HepG2 (cell line): ENCODE data around the gene ACOT8. TPM values are rescaled to one million over a fixed set of nuclear protein-coding genes. Genes with fewer than 3 reads are reported as not detected.

Source experiments
- ATAC-seq: fragments of 200-7000 bp; cut with Tn5 transposase; 3 replicates; pipeline ENCODE4 v1.9.1; 2020; ENCODE audit warnings: mild to moderate bottlenecking, moderate library complexity
- BruUV-seq: library from RNA; stranded (reverse); fragments of 400-500 nt; replicated peaks from 2 replicates; lab custom pipeline; 2021; lab: Mats Ljungman, UMichigan
- CTCF ChIA-PET: fragments of 300-600 bp; formaldehyde crosslinking; extraction: SDS; loops from one replicate; lab custom pipeline; 2021; ENCODE audit warnings: low total read pairs, inconsistent platforms, low intra/inter-chr PET ratio; lab: Yijun Ruan, JAX
- POLR2A ChIA-PET: fragments of 350-600 bp; sonication (Branson Sonifier 250); formaldehyde crosslinking; loops from one replicate; lab custom pipeline; 2020; ENCODE audit warnings: antibody characterized with exemption, inconsistent platforms; lab: Yijun Ruan, JAX
- DNase-seq: peaks from one replicate; pipeline ENCODE4 v3.0.0-alpha.2; 2015; ENCODE audit warnings: low spot score
- FAIRE-seq: peaks from 3 replicates; lab custom pipeline; 2011; peaks lifted over from hg19 to GRCh38; lab: Jason Lieb, UNC
- H2AFZ ChIP-seq: one replicate; pipeline ENCODE4 v1.6.1; 2011; ENCODE audit warnings: low read length, inconsistent platforms
- H3K27ac ChIP-seq: fragments of 300-600 bp; 3 replicates; pipeline ENCODE4 v1.8.0; 2011; ENCODE audit warnings: mixed run types, mild to moderate bottlenecking, mixed read lengths, low read length, inconsistent platforms; ENCODE audit not compliant: insufficient read depth; ENCODE audit errors: extremely low read length
- H3K27me3 ChIP-seq, 2 experiments: fragments of 200-600 bp in 1 of 2; 2 replicates in 1 of 2; 3 replicates in 1 of 2; pipeline versions ENCODE4 v1.6.0 to v1.8.0; 2011; ENCODE audit warnings: low read length in 2 of 2, mild to moderate bottlenecking in 2 of 2, moderate library complexity in 2 of 2, inconsistent platforms in 1 of 2; ENCODE audit not compliant: insufficient read depth in 2 of 2, control insufficient read depth in 1 of 2
- H3K36me3 ChIP-seq, 2 experiments: fragments of 200-600 bp in 1 of 2; replicated peaks in 1 of 2; 2 replicates in 1 of 2; 3 replicates in 1 of 2; pipeline versions ENCODE4 v1.5.1 to v1.8.0; 2011; ENCODE audit warnings: low read length in 2 of 2, inconsistent platforms in 1 of 2; ENCODE audit not compliant: insufficient read depth in 2 of 2, control insufficient read depth in 1 of 2
- H3K4me1 ChIP-seq: 2 replicates; pipeline ENCODE4 v1.5.1; 2012; ENCODE audit warnings: low read length, inconsistent platforms; ENCODE audit not compliant: insufficient read depth
- H3K4me2 ChIP-seq: 2 replicates; pipeline ENCODE4 v1.6.0; 2011; ENCODE audit warnings: low read depth, low read length, inconsistent platforms
- H3K4me3 ChIP-seq, 3 experiments: fragments of 200-600 bp in 1 of 3; sonication (generic), shearing (Covaris generic) in 1 of 3; replicated peaks in 1 of 3; 2 replicates each; pipeline ENCODE4 v1.5.1; 2011 to 2016; ENCODE audit warnings: low read length in 3 of 3, inconsistent platforms in 2 of 3, low read depth in 2 of 3, mild to moderate bottlenecking in 2 of 3, control low read depth in 1 of 3, mixed read lengths in 1 of 3; ENCODE audit not compliant: insufficient read depth in 1 of 3
- H3K79me2 ChIP-seq: one replicate; pipeline ENCODE4 v1.6.1; 2011; ENCODE audit warnings: low read length, inconsistent platforms; ENCODE audit not compliant: insufficient read depth
- H3K9ac ChIP-seq: 2 replicates; pipeline ENCODE4 v1.6.0; 2011; ENCODE audit warnings: mild to moderate bottlenecking, low read depth, low read length, inconsistent platforms; ENCODE audit not compliant: insufficient read depth
- H3K9me3 ChIP-seq: 2 replicates; pipeline ENCODE4 v1.5.1; 2012; ENCODE audit warnings: mild to moderate bottlenecking, low read length
- H4K20me1 ChIP-seq: 2 replicates; pipeline ENCODE4 v1.6.0; 2011; ENCODE audit warnings: inconsistent platforms, mild to moderate bottlenecking, low read length, moderate library complexity; ENCODE audit not compliant: insufficient read depth
- CBX5 ChIP-seq: sonication (generic); formaldehyde crosslinking; IDR thresholded peaks from 2 replicates; pipeline ENCODE4 v1.4.0; 2020; ENCODE audit warnings: missing genetic modification reagents, borderline replicate concordance
- GATA4 ChIP-seq: sonication (generic); IDR thresholded peaks from 2 replicates; pipeline ENCODE4 v1.6.1; 2016; ENCODE audit warnings: antibody characterized with exemption, low read depth, borderline replicate concordance
- HOXA3 ChIP-seq: sonication (generic); formaldehyde crosslinking; IDR thresholded peaks from 2 replicates; pipeline ENCODE4 v1.5.0; 2020; ENCODE audit warnings: missing genetic modification reagents
- RBFOX2 ChIP-seq: fragments of 200-400 bp; formaldehyde crosslinking; IDR thresholded peaks from 2 replicates; pipeline ENCODE4 v1.6.1; 2017; ENCODE audit warnings: low read depth, mild to moderate bottlenecking, low read length
- TBX2 ChIP-seq: sonication (generic); formaldehyde crosslinking; IDR thresholded peaks from 2 replicates; pipeline ENCODE4 v1.5.0; 2020; ENCODE audit warnings: missing genetic modification reagents, mild to moderate bottlenecking, borderline replicate concordance
- ZMYM3 ChIP-seq: sonication (generic); formaldehyde crosslinking; IDR thresholded peaks from 2 replicates; pipeline ENCODE4 v1.5.1; 2020; ENCODE audit warnings: mild to moderate bottlenecking, missing genetic modification reagents
- ZNF24 ChIP-seq: fragments of 450-650 bp; IDR thresholded peaks from 2 replicates; pipeline ENCODE4 v1.6.1; 2017; ENCODE audit warnings: antibody characterized with exemption, mild to moderate bottlenecking
- ZNF7 ChIP-seq: IDR thresholded peaks from 2 replicates; pipeline ENCODE4 v1.6.1; 2016; ENCODE audit warnings: missing biosample characterization, missing genetic modification reagents
- ZSCAN31 ChIP-seq: sonication (generic); formaldehyde crosslinking; IDR thresholded peaks from 2 replicates; pipeline ENCODE4 v1.5.0; 2020; ENCODE audit warnings: low read depth, mild to moderate bottlenecking, missing genetic modification reagents
- WGBS: methylation state at CpG from one replicate; pipeline ENCODE4 v1.1.6; 2017; ENCODE audit warnings: low lambda C conversion rate; 5-methylcytosine and 5-hydroxymethylcytosine counted together
- in situ Hi-C: cut with HindIII; loops from 2 replicates; pipeline ENCODE4 v1.10.0; 2017; ENCODE audit warnings: low pct_unique_long_range_greater_than_20kb; ENCODE audit not compliant: extremely low pct_ligation_motif_present
- intact Hi-C: fragments of 100-400 bp; cut with micrococcal nuclease; formaldehyde crosslinking; loops from one replicate; pipeline ENCODE4 v1.10.0; 2022; ENCODE audit not compliant: unreplicated experiment
- polyA plus RNA-seq, 8 experiments: library from polyadenylated mRNA; depleted of rRNA in 3 of 8; stranded (reverse) in 7 of 8; unstranded in 1 of 8; fragments of >200 nt; fragmentation: Illumina TruSeq in 4 of 8; extraction: Trizol in 4 of 8; gene quantifications; 2 replicates each; pipeline versions ENCODE4 v1.2.1 to v1.2.3, GENCODE V29; 2011 to 2016; ENCODE audit warnings: low read depth in 4 of 8, missing spikeins in 1 of 8, mixed read lengths in 1 of 8; ENCODE audit not compliant: insufficient read depth in 1 of 8
- total RNA-seq, 5 experiments: library from RNA; depleted of rRNA; stranded (reverse); fragments of >200 nt; fragmentation: Illumina TruSeq; extraction: Trizol; gene quantifications; 2 replicates each; pipeline ENCODE4 v1.2.3, GENCODE V29; 2016; ENCODE audit warnings: low read depth in 1 of 5
- TF ChIP-seq, protein P1 (sequence below): sonication (generic); formaldehyde crosslinking; IDR thresholded peaks from 2 replicates; pipeline ENCODE4 v1.8.1; 2023; ENCODE audit warnings: mild to moderate bottlenecking, inconsistent platforms, moderate library complexity, missing genetic modification reagents, borderline replicate concordance

Gene ACOT8
- total and polyA plus RNA-seq, 2 of the 13 experiments (the other 11 are each of a cell fraction or from before 2014, with no cell fraction given), result 31.4 to 45.5 TPM

DNA sequence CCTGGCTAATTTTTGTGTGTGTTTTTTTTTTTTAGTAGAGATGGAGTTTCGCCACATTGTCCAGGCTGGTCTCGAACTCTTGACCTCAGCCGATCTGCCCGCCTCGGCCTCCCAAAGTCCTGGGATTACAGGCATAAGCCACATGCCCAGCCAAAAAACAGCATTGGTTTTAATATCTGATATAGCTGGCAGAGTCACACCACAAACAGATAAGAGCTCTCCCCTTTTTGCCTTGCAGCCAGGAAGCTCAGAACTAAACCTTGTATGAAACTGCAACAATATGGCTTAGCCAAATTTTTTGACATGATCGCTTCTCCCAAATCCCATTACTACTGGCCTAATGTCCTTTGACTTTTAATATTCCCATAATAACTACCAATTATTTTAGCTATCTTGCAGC is 4.9 kb downstream of the ACOT8 start:
- ChIA-PET CTCF (no interaction called here), POLR2A (interaction anchor here (1.1 to 2.7 kb wide), 4 partner anchors 11 to 39 kb away, joined by 3 to 17 read pairs (median 6); partner anchors contain the start of genes CTSA, NEURL2 and SNX21)
- intact Hi-C loops, result no loop called here

DNA sequence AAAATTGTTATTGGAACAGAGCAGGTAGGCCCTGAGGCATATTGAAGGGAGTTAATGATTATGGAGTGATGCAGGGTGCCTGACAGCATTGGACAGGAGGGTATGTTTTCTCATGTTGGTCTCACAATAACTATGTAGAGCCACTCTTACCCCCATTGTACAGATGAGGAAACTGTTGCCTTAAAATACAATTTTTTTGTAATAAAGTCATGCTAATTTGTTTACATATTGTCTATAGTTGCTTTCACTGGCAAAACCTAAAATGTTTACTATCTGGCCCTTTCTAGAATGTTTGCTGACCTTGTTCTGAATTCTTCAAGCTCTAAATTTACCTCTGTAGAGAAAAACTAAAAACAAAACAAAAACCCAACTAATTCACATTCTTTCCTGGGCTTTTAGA is 5.7 kb downstream of the ACOT8 start:
- H2AFZ ChIP-seq, result no peak overlapping the region
- DNase-seq (no peak), ATAC-seq (no peak), FAIRE-seq (no peak)
- ChIA-PET CTCF (no interaction called here), POLR2A (interaction anchor here (1.8 to 2.7 kb wide), 2 partner anchors 18 to 39 kb away, joined by 8 to 17 read pairs; partner anchors contain the start of genes CTSA, NEURL2 and SNX21)
- in situ Hi-C loops, result no loop called here
- no peaks in the 10 kb centered on the region for H3K27me3 ChIP-seq
- BruUV-seq, result no TSS peak
- no peak overlapping the region for H3K4me3 ChIP-seq
- peaks cover under 1% of the 10 kb centered on the region for H3K79me2 ChIP-seq
- no peak overlapping the region for H3K4me2 ChIP-seq
- no peak overlapping the region for H3K27ac ChIP-seq
- H3K9me3 ChIP-seq, result no peaks in the 10 kb centered on the region
- peaks cover 2 to 5% of the 10 kb centered on the region in 2 experiments; a peak in 2 of 5 replicates for H3K36me3 ChIP-seq
- H4K20me1 ChIP-seq, result no peaks in the 10 kb centered on the region
- peaks cover 8% of the 10 kb centered on the region for H3K4me1 ChIP-seq
- intact Hi-C loops, result no loop called here
- TF ChIP-seq RBFOX2 (peak; percentile 30; the same call in 1 of the 2 replicates), HOXA3 (no peak)
- no peak overlapping the region for H3K9ac ChIP-seq

More for the DNA sequence above, 4.9 kb downstream of the ACOT8 start:
- H3K27me3 ChIP-seq, result no peaks in the 10 kb centered on the region
- DNase-seq (no peak), FAIRE-seq (no peak), ATAC-seq (no peak)
- no peak overlapping the region for H3K4me2 ChIP-seq
- 97% methylated on average over 6 of the region's 6 CpGs for WGBS
- H3K79me2 ChIP-seq, result peaks cover 4% of the 10 kb centered on the region
- H4K20me1 ChIP-seq, result no peaks in the 10 kb centered on the region
- H3K36me3 ChIP-seq, result peaks cover 0 to 2% of the 10 kb centered on the region in 2 experiments; a peak in 1 of 5 replicates
- H3K9me3 ChIP-seq, result no peaks in the 10 kb centered on the region
- no peak for TF ChIP-seq GATA4
- TF ChIP-seq ZNF24, result no peak
- no peak for TF ChIP-seq ZMYM3 (CRISPR knock-in tag)
- no peak for TF ChIP-seq ZNF7 (CRISPR knock-in tag)
- TF ChIP-seq CBX5, result no peak
- TF ChIP-seq ZSCAN31, result no peak
- TF ChIP-seq TBX2 (CRISPR knock-in tag), result no peak
- TF ChIP-seq, protein P1, sequence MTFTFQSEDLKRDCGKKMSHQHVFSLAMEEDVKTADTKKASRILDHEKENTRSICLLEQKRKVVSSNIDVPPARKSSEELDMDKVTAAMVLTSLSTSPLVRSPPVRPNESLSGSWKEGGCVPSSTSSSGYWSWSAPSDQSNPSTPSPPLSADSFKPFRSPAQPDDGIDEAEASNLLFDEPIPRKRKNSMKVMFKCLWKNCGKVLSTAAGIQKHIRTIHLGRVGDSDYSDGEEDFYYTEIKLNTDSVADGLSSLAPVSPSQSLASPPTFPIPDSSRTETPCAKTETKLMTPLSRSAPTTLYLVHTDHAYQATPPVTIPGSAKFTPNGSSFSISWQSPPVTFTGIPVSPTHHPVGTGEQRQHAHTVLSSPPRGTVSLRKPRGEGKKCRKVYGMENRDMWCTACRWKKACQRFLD (CRISPR knock-in tag), result no peak
- in situ Hi-C loops, result no loop called here
- no peak overlapping the region for H3K4me3 ChIP-seq
- no peak overlapping the region for H2AFZ ChIP-seq
- H3K4me1 ChIP-seq, result peaks cover 11% of the 10 kb centered on the region
- BruUV-seq, result no TSS peak
- H3K9ac ChIP-seq, result no peak overlapping the region
- no peak overlapping the region for H3K27ac ChIP-seq
